HTERT RPE-1 (cell line): ENCODE measurements around the gene OARD1.
"Not testable (repeated sequence)": the region's sequence is repeated elsewhere in the genome, so short reads cannot be mapped to it uniquely, and the experiment has no call there.

Source experiments
- in situ Hi-C: fragments of 300-500 bp; cut with MboI; formaldehyde crosslinking; loops from 4 replicates; pipeline ENCODE4 v1.14.3; 2020; ENCODE audit warnings: low sequenced_read_pairs

Gene OARD1

GRCh38 chr6:41071923-41072835 lies at the start of gene OARD1:
Gene OARD1, minus strand, starts transcription at chr6:41072356. Its CDS starts 722 bp downstream, at chr6:41071634.
- in situ Hi-C loops = no loop called here

DNA sequence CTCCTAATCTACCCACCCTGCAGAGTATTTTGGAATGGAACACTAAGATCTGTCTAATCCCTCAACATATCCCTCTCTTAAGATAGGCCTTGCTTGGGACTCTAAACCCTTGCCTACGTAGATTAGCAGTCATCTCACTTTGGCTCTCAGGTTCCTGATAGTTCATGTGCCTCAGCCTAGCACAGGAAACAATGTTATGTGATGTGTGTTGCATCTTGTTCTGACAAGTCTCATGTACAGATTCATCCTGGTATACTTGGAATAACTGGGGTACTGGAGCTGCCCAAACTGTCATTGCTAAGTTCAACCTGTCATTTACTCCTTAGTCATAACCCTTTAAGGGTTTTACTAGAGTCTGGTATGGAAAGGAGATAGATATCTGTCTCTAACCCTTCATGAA lies 47.9 kb upstream of the OARD1 start:
- in situ Hi-C loops = no loop called here

GRCh38 chr6:41119508-41119907 lies 47.4 kb upstream of the OARD1 start:
- in situ Hi-C loops = no loop called here

DNA sequence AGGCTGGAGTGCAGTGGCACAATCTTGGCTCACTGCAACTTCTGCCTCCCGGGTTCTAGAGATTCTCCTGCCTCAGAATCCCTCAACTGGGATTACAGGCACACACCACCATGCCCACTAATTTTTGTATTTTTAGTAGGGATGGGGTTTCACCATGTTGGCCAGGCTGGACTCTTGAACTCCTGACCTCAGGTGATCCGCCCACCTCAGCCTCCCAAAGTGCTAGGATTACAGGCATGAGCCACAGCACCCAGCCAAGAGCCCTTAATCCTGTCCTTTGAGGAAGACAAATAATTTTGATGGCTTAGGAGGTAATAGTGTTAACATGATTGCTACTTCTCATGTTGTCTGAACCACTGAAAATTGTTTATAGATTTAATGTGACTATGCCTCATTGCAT lies 42.9 kb upstream of the OARD1 start:
- in situ Hi-C loops = not testable (repeated sequence)

- in situ Hi-C loops = no loop called here
These were observed 38.9 kb upstream of the OARD1 start for GRCh38 chr6:41111017-41111416.

DNA sequence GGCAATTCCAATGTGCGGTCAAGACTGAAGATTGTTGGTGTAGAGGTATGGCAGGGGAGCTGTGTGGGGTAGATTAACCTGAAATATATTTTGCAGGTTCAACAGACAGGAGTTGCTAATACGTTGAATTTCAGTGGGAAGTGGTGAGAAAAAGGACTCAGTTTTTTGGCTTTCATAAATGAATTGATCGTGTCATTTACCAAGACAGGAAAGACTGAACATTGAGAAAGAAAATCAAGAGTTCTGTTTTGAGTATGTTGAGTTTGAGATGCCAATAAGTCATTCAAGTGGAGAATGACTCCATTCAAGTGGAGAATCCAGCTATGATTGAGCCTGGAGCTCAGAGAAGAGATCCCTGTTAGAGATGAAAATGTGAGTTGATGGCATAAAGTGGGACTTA lies 31.7 kb upstream of the OARD1 start:
- in situ Hi-C loops = no loop called here

DNA sequence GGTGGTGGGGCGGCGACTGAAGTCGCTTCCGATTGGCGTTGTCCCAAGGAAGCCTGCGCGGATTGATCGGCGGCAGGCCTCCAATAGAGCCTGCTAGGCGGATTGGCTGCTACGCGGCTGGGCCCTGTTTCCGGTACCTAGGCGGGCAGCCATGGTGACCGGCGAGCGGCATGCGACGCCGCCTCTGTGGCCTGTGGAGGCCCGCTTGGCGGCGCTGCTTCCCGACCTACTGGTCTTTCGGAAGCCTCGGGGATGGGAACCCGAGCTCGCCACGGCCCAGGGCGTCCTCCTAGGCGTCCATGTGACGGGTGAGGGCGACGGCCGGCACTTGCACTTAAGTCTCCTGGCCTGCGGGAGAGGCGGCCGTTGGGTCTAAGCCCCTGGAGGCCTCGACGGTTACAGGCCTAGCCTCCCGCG lies 28.7 kb upstream of the OARD1 start:
- in situ Hi-C loops = no loop called here

GRCh38 chr6:41098366-41098765 lies 26.2 kb upstream of the OARD1 start:
- in situ Hi-C loops = no loop called here

DNA sequence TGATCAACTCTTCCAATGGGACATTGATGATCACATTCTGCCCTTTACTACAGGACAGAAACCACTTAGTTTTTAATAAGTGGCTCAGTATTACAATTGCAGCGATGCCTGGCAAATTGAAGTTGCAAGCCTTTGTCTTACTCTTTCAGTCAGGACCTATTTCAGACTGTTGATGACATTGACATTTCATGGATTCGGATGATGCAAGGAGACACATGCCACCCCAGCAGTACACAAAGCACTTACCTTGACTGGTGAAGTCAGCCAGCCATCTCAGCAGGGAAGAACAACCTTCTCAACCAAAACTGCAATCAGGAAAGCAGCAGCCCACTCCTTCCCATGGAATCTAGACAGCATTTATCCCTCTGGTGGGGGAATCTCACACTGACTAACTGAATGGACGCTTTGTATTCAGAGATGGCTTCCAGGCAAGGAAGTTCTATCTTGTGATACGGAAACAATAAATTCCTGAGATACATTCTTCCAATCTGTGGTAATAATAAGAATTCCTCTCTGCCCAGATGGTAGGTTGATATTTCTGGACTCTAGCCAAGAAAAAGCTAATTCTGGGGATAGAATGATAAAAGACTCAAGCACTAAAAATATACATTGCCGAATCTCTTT lies 25.4 kb upstream of the OARD1 start:
- in situ Hi-C loops = no loop called here

DNA sequence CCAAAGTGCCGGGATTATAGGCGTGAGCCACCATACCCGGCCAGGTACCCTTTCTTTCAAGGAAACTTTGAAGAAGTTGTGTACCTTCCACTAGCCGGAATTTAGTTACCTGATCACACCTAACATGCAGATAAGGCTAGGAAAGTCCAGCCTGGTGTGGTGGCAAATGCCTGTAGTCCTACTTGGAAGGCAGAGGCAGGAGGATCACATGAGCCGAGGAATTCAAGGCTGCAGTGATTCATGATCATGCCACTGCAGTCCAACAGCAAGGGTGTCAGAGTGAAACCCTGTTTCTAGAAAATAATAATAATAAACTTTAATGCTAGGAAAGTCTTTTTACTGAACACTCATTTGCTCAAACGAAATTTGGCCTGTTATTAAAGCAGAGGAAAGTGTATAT lies 21.6 kb upstream of the OARD1 start:
- in situ Hi-C loops = no loop called here

GRCh38 chr6:41092421-41093140 lies 20.4 kb upstream of the OARD1 start:
- in situ Hi-C loops = no loop called here

DNA sequence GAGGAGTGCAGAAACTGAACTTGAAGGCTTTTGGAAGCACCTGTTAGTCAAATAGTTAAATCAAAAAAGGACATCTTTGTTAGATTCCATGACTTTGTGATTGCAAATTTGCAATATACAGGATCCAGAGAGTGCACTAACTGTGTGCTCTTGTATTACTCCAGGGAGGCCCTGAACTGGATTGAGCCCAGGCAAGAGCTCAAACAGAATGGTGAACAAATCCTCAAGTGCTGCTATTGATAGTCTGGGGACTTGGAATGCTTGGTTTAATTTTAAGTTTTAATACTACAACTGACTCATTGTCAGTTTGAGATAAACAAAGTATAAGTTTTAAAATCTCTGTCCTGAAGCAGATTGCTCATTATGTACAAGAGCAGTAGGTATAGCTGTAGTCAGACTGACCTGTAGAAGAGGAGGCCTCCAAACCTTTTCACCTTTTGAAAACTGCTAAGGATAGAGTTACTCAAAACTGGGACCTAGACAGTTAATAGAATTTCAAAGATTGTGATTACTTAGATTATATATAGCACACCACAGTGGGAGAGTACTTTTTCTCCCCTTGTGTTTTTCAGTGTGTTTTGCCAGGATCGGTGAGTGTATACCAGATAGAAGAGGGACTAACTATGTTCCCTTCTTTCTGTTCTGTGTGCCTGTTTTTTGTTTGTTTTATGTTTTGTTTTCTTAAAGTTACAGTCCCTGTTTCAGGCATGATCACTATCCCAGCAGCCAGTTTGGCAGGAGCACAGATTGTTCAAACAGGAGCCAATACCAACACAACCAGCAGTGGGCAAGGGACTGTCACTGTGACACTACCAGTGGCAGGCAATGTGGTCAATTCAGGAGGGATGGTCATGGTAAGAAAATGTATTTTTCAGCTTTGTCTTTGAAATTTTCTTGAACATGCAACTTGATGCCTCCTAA lies 18.9 kb upstream of the OARD1 start:
- in situ Hi-C loops = no loop called here

GRCh38 chr6:41088451-41088850 lies 16.3 kb upstream of the OARD1 start:
- in situ Hi-C loops = no loop called here

DNA sequence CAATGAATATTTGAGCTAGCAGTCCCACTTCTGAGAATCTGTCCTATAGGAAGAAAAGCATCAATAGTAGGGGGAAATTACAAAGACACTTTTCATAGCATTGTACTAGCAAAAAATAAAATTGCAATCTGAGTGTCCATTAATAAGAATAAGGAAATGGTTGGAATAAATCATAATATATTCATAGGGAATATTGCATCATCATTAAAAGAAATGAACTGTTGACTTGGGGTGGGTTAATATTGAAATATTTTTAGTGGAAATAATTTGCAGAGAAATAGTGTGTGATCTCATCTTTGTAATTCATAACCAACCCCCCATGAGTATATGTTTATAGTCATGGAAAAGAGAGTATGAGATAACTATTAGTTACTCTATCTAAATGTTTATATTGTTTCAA lies 13.0 kb upstream of the OARD1 start:
- in situ Hi-C loops = no loop called here

DNA sequence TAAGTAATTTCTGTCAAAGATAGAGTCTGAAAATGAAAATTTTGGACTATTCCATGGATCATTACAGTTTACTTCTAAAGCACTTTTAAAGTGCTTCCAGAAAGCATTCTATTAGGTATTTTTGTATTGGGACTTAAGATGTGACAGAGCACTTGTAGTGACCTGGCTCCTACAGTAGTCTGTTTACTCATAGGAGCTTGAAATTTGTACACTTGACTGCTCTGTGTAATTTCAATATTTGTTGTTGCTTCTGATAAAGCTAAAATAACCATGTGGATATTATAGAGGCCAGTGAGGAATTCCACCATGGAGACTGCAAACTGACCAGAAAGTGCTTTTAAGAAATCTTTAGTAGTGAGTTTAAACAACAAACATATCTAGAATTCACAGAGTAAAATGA lies 10.9 kb upstream of the OARD1 start:
- in situ Hi-C loops = no loop called here

DNA sequence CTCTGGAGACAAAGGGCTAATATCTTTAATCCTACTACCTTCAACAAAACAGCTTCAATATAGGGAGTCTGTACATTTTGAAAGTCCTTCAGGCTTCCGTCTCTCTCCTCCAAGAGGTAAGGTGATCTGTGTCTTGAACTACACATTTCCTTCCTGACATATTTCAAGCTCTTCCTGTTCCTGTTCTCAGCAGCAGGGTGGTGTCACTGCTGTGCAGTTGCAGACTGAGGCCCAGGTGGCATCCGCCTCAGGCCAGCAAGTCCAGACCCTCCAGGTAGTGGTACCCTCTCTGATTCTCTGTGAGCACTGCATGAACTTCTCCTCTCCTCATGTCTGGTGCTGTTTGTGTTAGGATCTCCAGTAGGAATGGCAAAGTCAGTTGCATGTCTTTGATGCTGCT lies 8.5 kb upstream of the OARD1 start:
- in situ Hi-C loops = no loop called here

GRCh38 chr6:41079080-41079479 lies 6.9 kb upstream of the OARD1 start:
- in situ Hi-C loops = no loop called here

DNA sequence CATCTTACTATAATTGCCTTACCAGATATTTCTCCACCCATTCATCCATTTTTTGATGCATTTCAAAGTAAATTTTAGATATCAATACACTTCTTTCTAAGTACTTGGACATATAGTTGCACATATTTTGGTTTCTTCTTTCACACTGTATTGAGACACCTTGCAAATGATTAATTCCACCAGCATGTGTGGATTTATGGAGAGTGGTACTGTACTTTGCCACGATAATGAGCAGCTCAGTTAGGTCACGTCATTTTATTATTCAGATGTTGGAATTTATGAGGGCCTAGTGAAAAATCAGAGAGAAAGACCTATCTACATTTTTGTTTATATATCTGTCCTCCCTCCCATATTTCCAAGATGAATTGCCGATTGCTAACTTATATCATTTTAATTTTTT lies 5.9 kb upstream of the OARD1 start:
- in situ Hi-C loops = no loop called here

DNA sequence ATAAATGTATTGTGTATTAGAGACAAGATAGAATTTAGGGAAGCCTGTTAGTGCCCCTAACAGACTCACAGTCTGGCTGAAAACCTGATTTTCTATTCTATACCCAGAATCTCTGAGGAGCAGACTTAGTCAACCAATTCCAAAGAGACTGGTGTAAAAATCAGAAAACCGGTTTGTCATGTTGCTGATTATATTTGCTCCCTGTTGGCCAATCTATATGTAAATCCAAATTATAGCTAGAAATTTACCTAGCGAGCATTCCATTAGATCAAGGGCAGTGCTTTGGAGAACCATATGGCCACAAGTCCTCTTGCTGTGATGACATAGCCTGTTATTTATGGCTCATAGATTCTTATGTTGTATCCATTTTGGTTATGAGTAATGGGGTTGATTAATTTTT lies 5.4 kb upstream of the OARD1 start:
- in situ Hi-C loops = no loop called here
